Choroid plexus epithelial cell (primary cell): ENCODE results near the gene PDZD2.

Source experiments
- DNase-seq: peaks from one replicate; pipeline ENCODE4 v3.0.0-alpha.2; 2010; ENCODE audit warnings: low read depth
- H3K4me3 ChIP-seq: 2 replicates; pipeline ENCODE4 v1.5.1; 2011; ENCODE audit warnings: low read depth, mild to moderate bottlenecking, control low read depth, low read length, moderate library complexity
- CTCF ChIP-seq: conservative IDR thresholded peaks from 2 replicates; pipeline ENCODE4 v1.5.1; 2011; ENCODE audit warnings: low read depth, mild to moderate bottlenecking, control low read depth, inconsistent platforms, low read length, moderate library complexity

Gene PDZD2

GRCh38 chr5:31936683-31937082 lies 297.8 kb downstream of the PDZD2 start:
- H3K4me3 ChIP-seq: no peak overlapping the region
- TF ChIP-seq CTCF: no peak

GRCh38 chr5:31937226-31937625 lies 298.3 kb downstream of the PDZD2 start:
- H3K4me3 ChIP-seq: no peak overlapping the region

More at GRCh38 chr5:31936683-31937082, 297.8 kb downstream of the PDZD2 start:
- no peak for DNase-seq

GRCh38 chr5:31937703-31938102 lies 298.8 kb downstream of the PDZD2 start:
- H3K4me3 ChIP-seq: no peak overlapping the region
- no peak for DNase-seq
- no peak for TF ChIP-seq CTCF

More at GRCh38 chr5:31937226-31937625, 298.3 kb downstream of the PDZD2 start:
- TF ChIP-seq CTCF: no peak
- no peak for DNase-seq

- TF ChIP-seq CTCF: no peak
- H3K4me3 ChIP-seq: no peak overlapping the region
- DNase-seq: peak; percentile 41
These were observed 300.2 kb downstream of the PDZD2 start for GRCh38 chr5:31939151-31939550.

- no peak for TF ChIP-seq CTCF
- H3K4me3 ChIP-seq: no peak overlapping the region
- no peak for DNase-seq
These were observed 302.3 kb downstream of the PDZD2 start for GRCh38 chr5:31941151-31941755.

- H3K4me3 ChIP-seq: no peak overlapping the region
- no peak for TF ChIP-seq CTCF
- DNase-seq: peak; percentile 54
These were observed 303.6 kb downstream of the PDZD2 start for GRCh38 chr5:31942546-31942945.
